Measurements from ENCODE around the gene MACROH2A1.

Gene MACROH2A1

GRCh38 chr5:135397084-135397483 lies 1.9 kb downstream of the MACROH2A1 start:
- no peak for DNase-seq (ENCODE audit: low read depth in 2 of 2)

GRCh38 chr5:135396459-135397055 lies 2.5 kb downstream of the MACROH2A1 start:
- no peak for DNase-seq (ENCODE audit: low read depth in 2 of 2)

- no peak for DNase-seq (ENCODE audit: low read depth in 2 of 2)
These were observed 3.2 kb downstream of the MACROH2A1 start for GRCh38 chr5:135395866-135396265.

GRCh38 chr5:135395451-135395850 lies 3.6 kb downstream of the MACROH2A1 start:
- no peak for DNase-seq (ENCODE audit: low read depth in 2 of 2)

GRCh38 chr5:135394095-135394494 lies 4.9 kb downstream of the MACROH2A1 start:
- no peak for DNase-seq (ENCODE audit: low read depth in 2 of 2)

GRCh38 chr5:135393691-135394090 lies 5.3 kb downstream of the MACROH2A1 start:
- DNase-seq (ENCODE audit: low read depth in 2 of 2), result no peak

GRCh38 chr5:135393229-135393628 lies 5.8 kb downstream of the MACROH2A1 start:
- DNase-seq (ENCODE audit: low read depth in 2 of 2), result no peak

GRCh38 chr5:135392256-135392655 lies 6.8 kb downstream of the MACROH2A1 start:
- no peak for DNase-seq (ENCODE audit: low read depth in 2 of 2)

GRCh38 chr5:135391869-135392255 lies 7.2 kb downstream of the MACROH2A1 start:
- DNase-seq (ENCODE audit: low read depth in 2 of 2), result no peak

- DNase-seq (ENCODE audit: low read depth in 2 of 2), result no peak
These were observed 7.7 kb downstream of the MACROH2A1 start for GRCh38 chr5:135391116-135391868.

GRCh38 chr5:135388860-135389435 lies 10.1 kb downstream of the MACROH2A1 start:
- DNase-seq (ENCODE audit: low read depth in 2 of 2), result no peak

- DNase-seq (ENCODE audit: low read depth in 2 of 2), result no peak
These were observed 11.4 kb downstream of the MACROH2A1 start for GRCh38 chr5:135387629-135387960.

GRCh38 chr5:135386886-135387628 lies 12.0 kb downstream of the MACROH2A1 start:
- no peak for DNase-seq (ENCODE audit: low read depth in 2 of 2)

GRCh38 chr5:135386096-135386495 lies 12.9 kb downstream of the MACROH2A1 start:
- DNase-seq (ENCODE audit: low read depth in 2 of 2), result no peak

- DNase-seq (ENCODE audit: low read depth in 2 of 2), result no peak
These were observed 13.5 kb downstream of the MACROH2A1 start for GRCh38 chr5:135385576-135385975.

GRCh38 chr5:135384898-135385297 lies 14.1 kb downstream of the MACROH2A1 start:
- no peak for DNase-seq (ENCODE audit: low read depth in 2 of 2)

- no peak for DNase-seq (ENCODE audit: low read depth in 2 of 2)
These were observed 15.1 kb downstream of the MACROH2A1 start for GRCh38 chr5:135383803-135384495.

- DNase-seq (ENCODE audit: low read depth in 2 of 2), result no peak
These were observed 16.1 kb downstream of the MACROH2A1 start for GRCh38 chr5:135382981-135383380.

- DNase-seq (ENCODE audit: low read depth in 2 of 2), result no peak
These were observed 16.8 kb downstream of the MACROH2A1 start for GRCh38 chr5:135382106-135382790.

- DNase-seq (ENCODE audit: low read depth in 2 of 2), result no peak
These were observed 19.9 kb downstream of the MACROH2A1 start for GRCh38 chr5:135379046-135379654.

Data from stimulated activated CD4-positive, alpha-beta T cell treated with anti-CD3 and anti-CD28 coated beads, Interleukin-1b, Interleukin-23, amount 100 ng/mL, for 4 hours (primary cell).